WTC11 (cell line): ENCODE results near the gene ADSL. TPM values are rescaled to one million over a fixed set of nuclear protein-coding genes. Genes with fewer than 3 reads are reported as not detected.

Experiments used
- ATAC-seq: fragments of 200-7000 bp; cut with Tn5 transposase; 2 replicates; pipeline ENCODE4 v1.10.0; 2021; ENCODE audit warnings: mild to moderate bottlenecking, moderate library complexity
- CTCF ChIA-PET: fragments of 300-600 bp; sonication (Branson Sonifier 250); formaldehyde crosslinking; loops from one replicate; lab custom pipeline; 2021; ENCODE audit warnings: antibody characterized with exemption; lab: Charles Lee
- POLR2A ChIA-PET: fragments of 350-600 bp; sonication (Branson Sonifier 250); formaldehyde crosslinking; loops from one replicate; lab custom pipeline; 2021; ENCODE audit warnings: antibody characterized with exemption; lab: Charles Lee
- DNase-seq: peaks from one replicate; pipeline ENCODE4 v3.0.0; 2021; ENCODE audit warnings: low spot score
- H3K27ac Mint-ChIP-seq: 2 replicates; pipeline ENCODE4 v1.8.0; 2021; ENCODE audit warnings: mixed read lengths
- H3K27me3 Mint-ChIP-seq: 2 replicates; pipeline ENCODE4 v1.8.0; 2021; ENCODE audit warnings: low read depth, mild to moderate bottlenecking, moderate library complexity, mixed read lengths
- H3K36me3 Mint-ChIP-seq: 2 replicates; pipeline ENCODE4 v1.8.0; 2021; ENCODE audit warnings: mixed read lengths
- H3K4me1 Mint-ChIP-seq: 2 replicates; pipeline ENCODE4 v1.8.0; 2022; ENCODE audit warnings: mixed read lengths
- H3K4me3 Mint-ChIP-seq: 2 replicates; pipeline ENCODE4 v1.8.0; 2021; ENCODE audit warnings: mild to moderate bottlenecking, moderate library complexity, mixed read lengths
- H3K9me3 Mint-ChIP-seq: 2 replicates; pipeline ENCODE4 v1.8.0; 2021; ENCODE audit warnings: mixed read lengths
- ETV6 ChIP-seq: sonication (generic); formaldehyde crosslinking; IDR thresholded peaks from 2 replicates; pipeline ENCODE4 v1.8.1; 2022; ENCODE audit warnings: mild to moderate bottlenecking, missing genetic modification reagents
- FOXP1 ChIP-seq: sonication (generic); formaldehyde crosslinking; IDR thresholded peaks from 2 replicates; pipeline ENCODE4 v1.8.0; 2022; ENCODE audit warnings: missing genetic modification reagents, mild to moderate bottlenecking, moderate library complexity, borderline replicate concordance
- HMGA2 ChIP-seq: fragments of 250-450 bp; sonication (Bioruptor Pico); IDR thresholded peaks from 2 replicates; pipeline ENCODE4 v1.4.0; 2021; ENCODE audit warnings: mild to moderate bottlenecking, moderate library complexity
- NFE2L1 ChIP-seq: sonication (generic); formaldehyde crosslinking; IDR thresholded peaks from 2 replicates; pipeline ENCODE4 v1.8.1; 2023; ENCODE audit warnings: missing genetic modification reagents
- NR3C1 ChIP-seq: sonication (generic); formaldehyde crosslinking; conservative IDR thresholded peaks from 2 replicates; pipeline ENCODE4 v1.8.1; 2023; ENCODE audit warnings: low read depth, mild to moderate bottlenecking, missing genetic modification reagents
- RELA ChIP-seq: sonication (generic); formaldehyde crosslinking; IDR thresholded peaks from 2 replicates; pipeline ENCODE4 v1.8.1; 2022; ENCODE audit warnings: missing genetic modification reagents, mild to moderate bottlenecking, borderline replicate concordance
- SMAD4 ChIP-seq: sonication (generic); formaldehyde crosslinking; IDR thresholded peaks from 2 replicates; pipeline ENCODE4 v1.8.0; 2022; ENCODE audit warnings: mild to moderate bottlenecking, missing genetic modification reagents
- SOX15 ChIP-seq: fragments of 250-450 bp; sonication (Bioruptor Pico); IDR thresholded peaks from 2 replicates; pipeline ENCODE4 v1.9.0; 2021; ENCODE audit warnings: mild to moderate bottlenecking
- ZNF121 ChIP-seq: sonication (generic); formaldehyde crosslinking; IDR thresholded peaks from 2 replicates; pipeline ENCODE4 v1.8.0; 2023; ENCODE audit warnings: missing genetic modification reagents
- ZNF138 ChIP-seq: sonication (generic); formaldehyde crosslinking; conservative IDR thresholded peaks from 2 replicates; pipeline ENCODE4 v1.8.1; 2022; ENCODE audit warnings: mild to moderate bottlenecking, moderate library complexity, missing genetic modification reagents
- ZNF416 ChIP-seq: fragments of 250-450 bp; sonication (Bioruptor Pico); IDR thresholded peaks from 2 replicates; pipeline ENCODE4 v1.9.0; 2021; ENCODE audit warnings: mild to moderate bottlenecking, inconsistent platforms
- ZNF423 ChIP-seq: fragments of 250-450 bp; sonication (Bioruptor Pico); IDR thresholded peaks from 2 replicates; pipeline ENCODE4 v2.1.2; 2022; ENCODE audit warnings: mild to moderate bottlenecking, moderate library complexity
- total RNA-seq: library from RNA; stranded (reverse); gene quantifications from 3 replicates; pipeline ENCODE4 v1.2.3, GENCODE V29; 2021
- TF ChIP-seq, protein P1 (sequence below): fragments of 250-450 bp; sonication (Bioruptor Pico); IDR thresholded peaks from 2 replicates; pipeline ENCODE4 v1.9.0; 2021; ENCODE audit warnings: moderate library complexity, mild to moderate bottlenecking, inconsistent platforms, borderline replicate concordance
- TF ChIP-seq, protein P2 (sequence below): sonication (generic); formaldehyde crosslinking; IDR thresholded peaks from 2 replicates; pipeline ENCODE4 v1.8.1; 2023; ENCODE audit warnings: mild to moderate bottlenecking, missing genetic modification reagents, moderate library complexity
- TF ChIP-seq, protein P3 (sequence below): sonication (generic); formaldehyde crosslinking; IDR thresholded peaks from 2 replicates; pipeline ENCODE4 v1.8.0; 2022; ENCODE audit warnings: mild to moderate bottlenecking, missing genetic modification reagents
- TF ChIP-seq, protein P4 (sequence below): sonication (generic); formaldehyde crosslinking; IDR thresholded peaks from 2 replicates; pipeline ENCODE4 v1.8.1; 2023; ENCODE audit warnings: mild to moderate bottlenecking, missing genetic modification reagents
- TF ChIP-seq, protein P5 (sequence below): sonication (generic); formaldehyde crosslinking; IDR thresholded peaks from 2 replicates; pipeline ENCODE4 v1.8.0; 2022; ENCODE audit warnings: mild to moderate bottlenecking, missing genetic modification reagents
- TF ChIP-seq, protein P6 (sequence below): fragments of 250-450 bp; sonication (Bioruptor Pico); IDR thresholded peaks from 2 replicates; pipeline ENCODE4 v1.9.0; 2021; ENCODE audit warnings: mild to moderate bottlenecking
- TF ChIP-seq, protein P7 (sequence below): sonication (generic); formaldehyde crosslinking; IDR thresholded peaks from 2 replicates; pipeline ENCODE4 v1.8.0; 2023; ENCODE audit warnings: mild to moderate bottlenecking, missing genetic modification reagents

The ADSL gene
- total RNA-seq, 1 experiment from 2014 or later, result 154 TPM

DNA sequence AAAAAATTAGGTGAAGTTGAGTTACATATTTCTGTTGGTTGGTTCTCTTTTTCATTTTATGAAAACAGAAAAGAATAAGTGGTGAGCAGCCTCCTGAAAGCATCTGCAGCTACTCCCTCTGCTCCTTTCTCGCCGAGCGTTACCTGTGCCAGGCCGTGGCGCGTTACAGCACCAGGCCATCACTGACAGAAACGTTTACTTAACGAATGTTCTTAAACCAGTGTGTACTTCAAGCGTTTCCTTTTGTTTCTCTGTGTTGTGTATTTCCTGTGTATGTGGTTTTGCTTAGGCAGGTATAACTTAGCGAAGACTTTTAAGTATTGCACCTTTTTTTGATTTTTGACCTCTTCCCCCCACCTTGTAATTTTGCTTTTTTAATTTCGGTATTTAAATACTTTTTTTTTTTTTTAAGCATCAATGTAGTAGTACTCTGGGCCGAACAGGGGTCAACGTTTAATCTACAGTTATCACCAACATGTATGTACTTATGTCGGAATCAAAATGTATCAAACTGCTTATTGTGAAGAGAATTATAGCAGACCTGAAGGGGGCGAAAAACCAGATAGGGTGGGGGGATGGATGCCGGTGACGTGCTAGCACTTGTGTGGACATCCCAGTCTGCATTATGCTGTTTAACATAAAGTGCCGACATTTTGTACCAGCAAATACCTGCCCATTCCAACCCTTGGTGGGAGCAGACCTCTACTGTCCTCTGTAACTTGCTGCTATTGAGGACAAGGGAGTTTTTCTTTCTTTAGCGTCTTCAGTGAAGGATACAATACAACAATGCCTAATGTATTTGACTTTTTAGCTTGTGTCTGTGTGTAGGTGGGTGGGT, 21.6 kb upstream of the ADSL start:
- no peak for DNase-seq
- H3K9me3 Mint-ChIP-seq, result no peaks in the 10 kb centered on the region
- peaks cover 52% of the 10 kb centered on the region for H3K4me1 Mint-ChIP-seq
- no peak overlapping the region for H3K4me3 Mint-ChIP-seq
- ChIA-PET CTCF (interaction anchor here (1.2 kb wide), 1 partner anchor 23 kb away, joined by 6 read pairs; no protein-coding TSS in a partner anchor), POLR2A (interaction anchor here (0.6 kb wide), 1 partner anchor 16 kb away, joined by 4 read pairs; no protein-coding TSS in a partner anchor)
- H3K27me3 Mint-ChIP-seq, result no peaks in the 10 kb centered on the region
- TF ChIP-seq SOX15 (CRISPR knock-in tag) (no peak), ZNF423 (no peak), ZNF121 (no peak), ZNF416 (CRISPR knock-in tag) (no peak), NR3C1 (CRISPR knock-in tag) (no peak), FOXP1 (CRISPR knock-in tag) (no peak), SMAD4 (CRISPR knock-in tag) (no peak), NFE2L1 (no peak), RELA (CRISPR knock-in tag) (no peak), HMGA2 (CRISPR knock-in tag) (no peak), ETV6 (CRISPR knock-in tag) (no peak), ZNF138 (CRISPR knock-in tag) (no peak)
- TF ChIP-seq, protein P1, sequence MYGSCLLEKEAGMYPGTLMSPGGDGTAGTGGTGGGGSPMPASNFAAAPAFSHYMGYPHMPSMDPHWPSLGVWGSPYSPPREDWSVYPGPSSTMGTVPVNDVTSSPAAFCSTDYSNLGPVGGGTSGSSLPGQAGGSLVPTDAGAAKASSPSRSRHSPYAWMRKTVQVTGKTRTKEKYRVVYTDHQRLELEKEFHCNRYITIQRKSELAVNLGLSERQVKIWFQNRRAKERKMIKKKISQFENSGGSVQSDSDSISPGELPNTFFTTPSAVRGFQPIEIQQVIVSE (CRISPR knock-in tag), result no peak
- TF ChIP-seq, protein P2, sequence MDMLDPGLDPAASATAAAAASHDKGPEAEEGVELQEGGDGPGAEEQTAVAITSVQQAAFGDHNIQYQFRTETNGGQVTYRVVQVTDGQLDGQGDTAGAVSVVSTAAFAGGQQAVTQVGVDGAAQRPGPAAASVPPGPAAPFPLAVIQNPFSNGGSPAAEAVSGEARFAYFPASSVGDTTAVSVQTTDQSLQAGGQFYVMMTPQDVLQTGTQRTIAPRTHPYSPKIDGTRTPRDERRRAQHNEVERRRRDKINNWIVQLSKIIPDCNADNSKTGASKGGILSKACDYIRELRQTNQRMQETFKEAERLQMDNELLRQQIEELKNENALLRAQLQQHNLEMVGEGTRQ (CRISPR knock-in tag), result no peak
- TF ChIP-seq, protein P3, sequence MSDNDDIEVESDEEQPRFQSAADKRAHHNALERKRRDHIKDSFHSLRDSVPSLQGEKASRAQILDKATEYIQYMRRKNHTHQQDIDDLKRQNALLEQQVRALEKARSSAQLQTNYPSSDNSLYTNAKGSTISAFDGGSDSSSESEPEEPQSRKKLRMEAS (CRISPR knock-in tag), result no peak
- TF ChIP-seq, protein P4, sequence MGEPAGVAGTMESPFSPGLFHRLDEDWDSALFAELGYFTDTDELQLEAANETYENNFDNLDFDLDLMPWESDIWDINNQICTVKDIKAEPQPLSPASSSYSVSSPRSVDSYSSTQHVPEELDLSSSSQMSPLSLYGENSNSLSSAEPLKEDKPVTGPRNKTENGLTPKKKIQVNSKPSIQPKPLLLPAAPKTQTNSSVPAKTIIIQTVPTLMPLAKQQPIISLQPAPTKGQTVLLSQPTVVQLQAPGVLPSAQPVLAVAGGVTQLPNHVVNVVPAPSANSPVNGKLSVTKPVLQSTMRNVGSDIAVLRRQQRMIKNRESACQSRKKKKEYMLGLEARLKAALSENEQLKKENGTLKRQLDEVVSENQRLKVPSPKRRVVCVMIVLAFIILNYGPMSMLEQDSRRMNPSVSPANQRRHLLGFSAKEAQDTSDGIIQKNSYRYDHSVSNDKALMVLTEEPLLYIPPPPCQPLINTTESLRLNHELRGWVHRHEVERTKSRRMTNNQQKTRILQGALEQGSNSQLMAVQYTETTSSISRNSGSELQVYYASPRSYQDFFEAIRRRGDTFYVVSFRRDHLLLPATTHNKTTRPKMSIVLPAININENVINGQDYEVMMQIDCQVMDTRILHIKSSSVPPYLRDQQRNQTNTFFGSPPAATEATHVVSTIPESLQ, result no peak
- TF ChIP-seq, protein P5, sequence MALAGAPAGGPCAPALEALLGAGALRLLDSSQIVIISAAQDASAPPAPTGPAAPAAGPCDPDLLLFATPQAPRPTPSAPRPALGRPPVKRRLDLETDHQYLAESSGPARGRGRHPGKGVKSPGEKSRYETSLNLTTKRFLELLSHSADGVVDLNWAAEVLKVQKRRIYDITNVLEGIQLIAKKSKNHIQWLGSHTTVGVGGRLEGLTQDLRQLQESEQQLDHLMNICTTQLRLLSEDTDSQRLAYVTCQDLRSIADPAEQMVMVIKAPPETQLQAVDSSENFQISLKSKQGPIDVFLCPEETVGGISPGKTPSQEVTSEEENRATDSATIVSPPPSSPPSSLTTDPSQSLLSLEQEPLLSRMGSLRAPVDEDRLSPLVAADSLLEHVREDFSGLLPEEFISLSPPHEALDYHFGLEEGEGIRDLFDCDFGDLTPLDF (CRISPR knock-in tag), result no peak
- TF ChIP-seq, protein P6, sequence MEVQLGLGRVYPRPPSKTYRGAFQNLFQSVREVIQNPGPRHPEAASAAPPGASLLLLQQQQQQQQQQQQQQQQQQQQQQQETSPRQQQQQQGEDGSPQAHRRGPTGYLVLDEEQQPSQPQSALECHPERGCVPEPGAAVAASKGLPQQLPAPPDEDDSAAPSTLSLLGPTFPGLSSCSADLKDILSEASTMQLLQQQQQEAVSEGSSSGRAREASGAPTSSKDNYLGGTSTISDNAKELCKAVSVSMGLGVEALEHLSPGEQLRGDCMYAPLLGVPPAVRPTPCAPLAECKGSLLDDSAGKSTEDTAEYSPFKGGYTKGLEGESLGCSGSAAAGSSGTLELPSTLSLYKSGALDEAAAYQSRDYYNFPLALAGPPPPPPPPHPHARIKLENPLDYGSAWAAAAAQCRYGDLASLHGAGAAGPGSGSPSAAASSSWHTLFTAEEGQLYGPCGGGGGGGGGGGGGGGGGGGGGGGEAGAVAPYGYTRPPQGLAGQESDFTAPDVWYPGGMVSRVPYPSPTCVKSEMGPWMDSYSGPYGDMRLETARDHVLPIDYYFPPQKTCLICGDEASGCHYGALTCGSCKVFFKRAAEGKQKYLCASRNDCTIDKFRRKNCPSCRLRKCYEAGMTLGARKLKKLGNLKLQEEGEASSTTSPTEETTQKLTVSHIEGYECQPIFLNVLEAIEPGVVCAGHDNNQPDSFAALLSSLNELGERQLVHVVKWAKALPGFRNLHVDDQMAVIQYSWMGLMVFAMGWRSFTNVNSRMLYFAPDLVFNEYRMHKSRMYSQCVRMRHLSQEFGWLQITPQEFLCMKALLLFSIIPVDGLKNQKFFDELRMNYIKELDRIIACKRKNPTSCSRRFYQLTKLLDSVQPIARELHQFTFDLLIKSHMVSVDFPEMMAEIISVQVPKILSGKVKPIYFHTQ, result no peak
- TF ChIP-seq, protein P7, sequence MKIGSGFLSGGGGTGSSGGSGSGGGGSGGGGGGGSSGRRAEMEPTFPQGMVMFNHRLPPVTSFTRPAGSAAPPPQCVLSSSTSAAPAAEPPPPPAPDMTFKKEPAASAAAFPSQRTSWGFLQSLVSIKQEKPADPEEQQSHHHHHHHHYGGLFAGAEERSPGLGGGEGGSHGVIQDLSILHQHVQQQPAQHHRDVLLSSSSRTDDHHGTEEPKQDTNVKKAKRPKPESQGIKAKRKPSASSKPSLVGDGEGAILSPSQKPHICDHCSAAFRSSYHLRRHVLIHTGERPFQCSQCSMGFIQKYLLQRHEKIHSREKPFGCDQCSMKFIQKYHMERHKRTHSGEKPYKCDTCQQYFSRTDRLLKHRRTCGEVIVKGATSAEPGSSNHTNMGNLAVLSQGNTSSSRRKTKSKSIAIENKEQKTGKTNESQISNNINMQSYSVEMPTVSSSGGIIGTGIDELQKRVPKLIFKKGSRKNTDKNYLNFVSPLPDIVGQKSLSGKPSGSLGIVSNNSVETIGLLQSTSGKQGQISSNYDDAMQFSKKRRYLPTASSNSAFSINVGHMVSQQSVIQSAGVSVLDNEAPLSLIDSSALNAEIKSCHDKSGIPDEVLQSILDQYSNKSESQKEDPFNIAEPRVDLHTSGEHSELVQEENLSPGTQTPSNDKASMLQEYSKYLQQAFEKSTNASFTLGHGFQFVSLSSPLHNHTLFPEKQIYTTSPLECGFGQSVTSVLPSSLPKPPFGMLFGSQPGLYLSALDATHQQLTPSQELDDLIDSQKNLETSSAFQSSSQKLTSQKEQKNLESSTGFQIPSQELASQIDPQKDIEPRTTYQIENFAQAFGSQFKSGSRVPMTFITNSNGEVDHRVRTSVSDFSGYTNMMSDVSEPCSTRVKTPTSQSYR (CRISPR knock-in tag), result no peak
- peaks cover 34% of the 10 kb centered on the region for H3K36me3 Mint-ChIP-seq
- ATAC-seq, result no peak
- H3K27ac Mint-ChIP-seq, result peak overlapping the region; percentile 60
